DND-41 (cell line): ENCODE measurements around the gene ADI1.

Source experiments
- ATAC-seq: fragments of 200-7000 bp; cut with Tn5 transposase; 3 replicates; pipeline ENCODE4 v1.9.1; 2021; ENCODE audit warnings: low read depth; ENCODE audit not compliant: insufficient read depth
- DNase-seq: peaks from one replicate; pipeline ENCODE4 v3.0.0-alpha.2; 2020
- H2AFZ ChIP-seq: 2 replicates; pipeline ENCODE4 v1.6.0; 2012; ENCODE audit warnings: low read depth, low read length
- H3K27ac ChIP-seq: 2 replicates; pipeline ENCODE4 v1.5.1; 2012; ENCODE audit warnings: low read length, inconsistent platforms
- H3K27me3 ChIP-seq: fragments of 200-600 bp; sonication (generic); 2 replicates; pipeline ENCODE4 v1.6.0; 2012; ENCODE audit warnings: low read length, mild to moderate bottlenecking, inconsistent platforms; ENCODE audit not compliant: insufficient read depth, poor library complexity
- H3K36me3 ChIP-seq: 2 replicates; pipeline ENCODE4 v1.5.1; 2012; ENCODE audit warnings: low read length, inconsistent platforms; ENCODE audit not compliant: insufficient read depth
- H3K4me1 ChIP-seq: 2 replicates; pipeline ENCODE4 v1.5.1; 2012; ENCODE audit warnings: mild to moderate bottlenecking, low read length; ENCODE audit not compliant: insufficient read depth
- H3K4me2 ChIP-seq: 2 replicates; pipeline ENCODE4 v1.6.0; 2012; ENCODE audit warnings: mild to moderate bottlenecking, moderate library complexity, low read length, inconsistent platforms; ENCODE audit not compliant: insufficient read depth
- H3K4me3 ChIP-seq, 2 experiments: fragments of 200-600 bp in 1 of 2; shearing (Covaris generic) in 1 of 2; 2 replicates each; pipeline ENCODE4 v1.5.1; 2012 to 2016; ENCODE audit warnings: inconsistent platforms in 2 of 2, low read length in 2 of 2, mild to moderate bottlenecking in 2 of 2, low read depth in 1 of 2, moderate library complexity in 1 of 2
- H3K79me2 ChIP-seq: 2 replicates; pipeline ENCODE4 v1.6.0; 2012; ENCODE audit warnings: low read length, inconsistent platforms; ENCODE audit not compliant: insufficient read depth
- H3K9ac ChIP-seq: 2 replicates; pipeline ENCODE4 v1.6.0; 2012; ENCODE audit warnings: low read depth, mild to moderate bottlenecking, inconsistent platforms, low read length, moderate library complexity
- H3K9me3 ChIP-seq: 2 replicates; pipeline ENCODE4 v1.5.1; 2012; ENCODE audit warnings: low read length, moderate library complexity, mild to moderate bottlenecking, inconsistent platforms; ENCODE audit not compliant: insufficient read depth, severe bottlenecking
- H4K20me1 ChIP-seq: 2 replicates; pipeline ENCODE4 v1.6.0; 2012; ENCODE audit warnings: low read length; ENCODE audit not compliant: insufficient read depth
- EZH2 ChIP-seq: IDR thresholded peaks from 3 replicates; pipeline ENCODE4 v1.6.1; 2012; ENCODE audit warnings: borderline replicate concordance, low read depth, mild to moderate bottlenecking, moderate library complexity, low read length, inconsistent platforms; ENCODE audit not compliant: severe bottlenecking
- TF ChIP-seq, protein P1 (sequence below): IDR thresholded peaks from 2 replicates; pipeline ENCODE4 v1.5.1; 2012; ENCODE audit warnings: borderline replicate concordance, low read length, moderate library complexity, mild to moderate bottlenecking; ENCODE audit not compliant: poor library complexity, severe bottlenecking; ENCODE audit errors: extremely low read depth

Gene ADI1

DNA sequence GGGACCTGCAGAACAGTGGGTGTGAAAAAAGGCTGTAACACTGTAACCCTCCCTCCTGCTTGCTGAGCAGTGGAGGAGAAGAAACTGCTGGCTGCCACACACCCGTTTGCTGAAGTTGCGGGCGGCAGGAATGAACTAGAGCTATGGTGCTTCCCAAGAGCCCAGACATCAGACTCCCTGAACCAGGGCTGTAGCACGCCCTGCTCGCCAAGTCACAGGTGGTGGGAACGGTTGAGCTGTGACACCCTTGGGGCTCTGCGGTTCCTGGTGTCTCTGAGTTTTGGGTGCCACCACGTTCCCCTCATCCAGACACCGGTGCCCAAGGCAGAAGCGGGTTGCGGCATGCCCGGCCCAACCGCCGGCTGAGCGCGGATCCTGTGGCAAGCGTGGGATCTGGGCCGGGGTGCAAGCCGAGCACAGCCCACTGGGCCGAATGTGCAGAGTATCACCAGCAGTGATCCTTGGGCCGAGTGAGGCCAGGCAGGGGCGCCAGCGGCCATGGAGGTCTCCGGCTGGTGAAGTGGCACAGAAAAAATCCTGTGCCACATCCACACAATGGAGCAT, 15.0 kb upstream of the ADI1 start:
- no peak for DNase-seq
- no peak overlapping the region for H2AFZ ChIP-seq
- no peaks in the 10 kb centered on the region for H4K20me1 ChIP-seq

DNA sequence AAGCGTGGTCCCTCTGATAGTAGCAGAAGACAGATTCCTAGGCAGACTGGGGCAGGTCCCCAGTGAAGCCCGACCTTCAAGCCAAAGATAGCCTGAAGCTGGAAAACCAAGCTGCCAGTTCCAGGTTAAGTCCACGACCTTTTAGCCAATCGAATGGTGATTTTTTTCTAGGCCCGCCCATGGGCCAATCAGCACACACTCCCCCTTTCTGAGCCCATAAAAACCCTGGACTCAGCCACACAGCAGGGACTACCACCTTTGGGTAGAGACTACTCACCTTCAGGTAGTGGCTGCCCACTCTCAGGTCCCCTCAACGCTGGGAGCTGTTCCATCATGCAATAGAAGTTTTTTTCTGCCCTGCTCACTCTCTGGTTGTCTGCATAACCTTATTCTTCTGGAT, 14.5 kb upstream of the ADI1 start:
- Histone ChIP-seq H3K9me3 (no peaks in the 10 kb centered on the region), H3K79me2 (no peaks in the 10 kb centered on the region), H3K9ac (no peak overlapping the region), H4K20me1 (no peaks in the 10 kb centered on the region), H3K27me3 (no peaks in the 10 kb centered on the region), H3K4me2 (no peak overlapping the region), H3K4me3 (no peak overlapping the region), H3K36me3 (peaks cover 2% of the 10 kb centered on the region; the same call in 1 of the 2 replicates), H3K4me1 (no peaks in the 10 kb centered on the region), H2AFZ (no peak overlapping the region), H3K27ac (no peak overlapping the region)
- DNase-seq (no peak), ATAC-seq (no peak)
- TF ChIP-seq, protein P1, sequence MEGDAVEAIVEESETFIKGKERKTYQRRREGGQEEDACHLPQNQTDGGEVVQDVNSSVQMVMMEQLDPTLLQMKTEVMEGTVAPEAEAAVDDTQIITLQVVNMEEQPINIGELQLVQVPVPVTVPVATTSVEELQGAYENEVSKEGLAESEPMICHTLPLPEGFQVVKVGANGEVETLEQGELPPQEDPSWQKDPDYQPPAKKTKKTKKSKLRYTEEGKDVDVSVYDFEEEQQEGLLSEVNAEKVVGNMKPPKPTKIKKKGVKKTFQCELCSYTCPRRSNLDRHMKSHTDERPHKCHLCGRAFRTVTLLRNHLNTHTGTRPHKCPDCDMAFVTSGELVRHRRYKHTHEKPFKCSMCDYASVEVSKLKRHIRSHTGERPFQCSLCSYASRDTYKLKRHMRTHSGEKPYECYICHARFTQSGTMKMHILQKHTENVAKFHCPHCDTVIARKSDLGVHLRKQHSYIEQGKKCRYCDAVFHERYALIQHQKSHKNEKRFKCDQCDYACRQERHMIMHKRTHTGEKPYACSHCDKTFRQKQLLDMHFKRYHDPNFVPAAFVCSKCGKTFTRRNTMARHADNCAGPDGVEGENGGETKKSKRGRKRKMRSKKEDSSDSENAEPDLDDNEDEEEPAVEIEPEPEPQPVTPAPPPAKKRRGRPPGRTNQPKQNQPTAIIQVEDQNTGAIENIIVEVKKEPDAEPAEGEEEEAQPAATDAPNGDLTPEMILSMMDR: no peak
- no peak for TF ChIP-seq EZH2

More for the DNA sequence above, 15.0 kb upstream of the ADI1 start:
- no peaks in the 10 kb centered on the region for H3K79me2 ChIP-seq
- no peaks in the 10 kb centered on the region for H3K9me3 ChIP-seq
- no peak overlapping the region for H3K27ac ChIP-seq
- no peak overlapping the region for H3K4me3 ChIP-seq
- H3K36me3 ChIP-seq: peaks cover 2% of the 10 kb centered on the region; the same call in 1 of the 2 replicates
- H3K27me3 ChIP-seq: no peaks in the 10 kb centered on the region
- ATAC-seq: no peak
- no peak overlapping the region for H3K4me2 ChIP-seq
- TF ChIP-seq, protein P1: no peak
- no peak for TF ChIP-seq EZH2
- no peaks in the 10 kb centered on the region for H3K4me1 ChIP-seq
- no peak overlapping the region for H3K9ac ChIP-seq

DNA sequence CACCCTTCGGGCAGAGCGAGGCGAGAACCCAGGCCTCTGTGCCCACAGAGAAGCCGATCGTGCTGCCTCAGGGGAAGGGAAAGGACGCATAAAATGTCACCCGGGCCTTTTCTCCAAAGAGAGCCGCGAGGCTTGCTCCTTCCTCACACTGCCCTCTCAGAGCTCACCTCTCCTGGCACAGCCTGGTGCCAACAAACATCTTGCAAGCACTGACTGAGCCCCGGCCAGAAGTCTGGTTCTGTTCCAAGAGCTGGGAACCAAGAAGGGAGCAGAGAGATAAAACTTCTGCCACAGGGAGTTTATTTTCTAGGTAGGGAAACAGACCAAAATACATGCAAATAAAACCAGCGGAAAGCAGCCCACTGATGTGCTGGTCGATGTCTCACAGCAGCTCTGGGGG, 13.6 kb upstream of the ADI1 start:
- Histone ChIP-seq H3K9ac (no peak overlapping the region), H3K9me3 (no peaks in the 10 kb centered on the region), H4K20me1 (no peaks in the 10 kb centered on the region), H3K4me2 (no peak overlapping the region), H3K27me3 (no peaks in the 10 kb centered on the region), H3K79me2 (no peaks in the 10 kb centered on the region), H3K27ac (no peak overlapping the region), H3K4me1 (no peaks in the 10 kb centered on the region), H3K36me3 (no peaks in the 10 kb centered on the region; the same call in 1 of the 2 replicates), H2AFZ (no peak overlapping the region), H3K4me3 (no peak overlapping the region)
- DNase-seq (no peak), ATAC-seq (no peak)
- TF ChIP-seq, protein P1: no peak
- no peak for TF ChIP-seq EZH2
